ENCODE data around the gene HAP1.

DNA sequence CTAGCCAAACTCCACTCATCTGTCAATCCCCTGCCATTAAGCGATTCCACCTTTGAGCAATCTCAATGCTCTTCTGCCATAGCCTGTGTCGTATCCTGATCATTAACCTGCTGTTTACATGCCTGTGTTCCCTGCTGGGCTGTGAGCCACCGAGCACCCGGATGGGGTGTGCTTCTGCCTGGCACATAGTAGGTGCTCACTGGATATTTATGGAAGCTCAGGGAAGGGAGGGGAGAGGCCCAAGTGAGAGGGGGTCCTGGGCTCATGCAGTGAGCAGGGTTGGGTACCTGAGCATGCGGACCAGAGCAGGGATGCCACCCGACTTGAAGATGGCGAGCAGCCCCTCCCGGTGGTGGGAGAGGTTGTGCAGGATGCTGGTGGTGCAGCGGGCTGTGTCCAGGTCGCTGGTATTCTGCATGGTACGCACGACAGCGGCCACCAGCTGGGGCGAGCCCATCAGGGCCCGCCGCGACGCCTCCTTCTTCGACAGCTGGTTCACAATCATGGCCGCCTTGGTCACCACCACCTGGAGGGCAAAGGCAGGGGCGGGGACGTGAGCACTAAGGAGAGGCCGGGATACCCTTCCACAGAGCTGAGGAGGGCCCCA, 34.3 kb upstream of the HAP1 start:
- TF ChIP-seq POLR2A (IDR thresholded peaks at IDR 0.05; ENCODE audit: low read depth, low read length) (no peak), TAF1 (IDR thresholded peaks at IDR 0.05; ENCODE audit: borderline replicate concordance, low read depth, low read length) (no peak)
